Right forelimb (tissue), 1 donor: ENCODE measurements around the gene PUDP.
"Not testable (repeated sequence)": the region's sequence is repeated elsewhere in the genome, so short reads cannot be mapped to it uniquely, and the experiment has no call there.

Experiments used
- DNase-seq: peaks from one replicate; pipeline ENCODE4 v3.0.0-alpha.2; 2018

Gene PUDP

GRCh38 chrX:7147978-7148854, at the start of gene PUDP:
TSS of gene PUDP (minus strand) at chrX:7148153. CDS start at chrX:7148113, 40 bp downstream.
- DNase-seq, result peak; percentile 89

GRCh38 chrX:7194606-7195005, 46.7 kb upstream of the PUDP start:
- no peak for DNase-seq

GRCh38 chrX:7192871-7193270, 44.9 kb upstream of the PUDP start:
- DNase-seq, result no peak

- no peak for DNase-seq
Observed at GRCh38 chrX:7191681-7192110, 43.7 kb upstream of the PUDP start.

- DNase-seq, result no peak
Observed at GRCh38 chrX:7190157-7190556, 42.2 kb upstream of the PUDP start.

- DNase-seq, result no peak
Observed at GRCh38 chrX:7188672-7189071, 40.7 kb upstream of the PUDP start.

- DNase-seq, result no peak
Observed at GRCh38 chrX:7184816-7185215, 36.9 kb upstream of the PUDP start.

GRCh38 chrX:7179446-7179845, 31.5 kb upstream of the PUDP start:
- no peak for DNase-seq

GRCh38 chrX:7178859-7179258, 30.9 kb upstream of the PUDP start:
- not testable (repeated sequence) for DNase-seq

GRCh38 chrX:7170898-7171297, 22.9 kb upstream of the PUDP start:
- DNase-seq, result no peak

- no peak for DNase-seq
Observed at GRCh38 chrX:7169627-7170026, 21.7 kb upstream of the PUDP start.

GRCh38 chrX:7168371-7168770, 20.4 kb upstream of the PUDP start:
- no peak for DNase-seq

- no peak for DNase-seq
Observed at GRCh38 chrX:7164174-7164573, 16.2 kb upstream of the PUDP start.

- DNase-seq, result no peak
Observed at GRCh38 chrX:7163146-7163677, 15.3 kb upstream of the PUDP start.

GRCh38 chrX:7159149-7159861, 11.4 kb upstream of the PUDP start:
- no peak for DNase-seq

- DNase-seq, result no peak
Observed at GRCh38 chrX:7158468-7158990, 10.6 kb upstream of the PUDP start.

GRCh38 chrX:7156879-7157278, 8.9 kb upstream of the PUDP start:
- no peak for DNase-seq

GRCh38 chrX:7155163-7155562, 7.2 kb upstream of the PUDP start:
- no peak for DNase-seq

- no peak for DNase-seq
Observed at GRCh38 chrX:7154041-7154597, 6.2 kb upstream of the PUDP start.

- DNase-seq, result no peak
Observed at GRCh38 chrX:7153231-7153630, 5.3 kb upstream of the PUDP start.

GRCh38 chrX:7149411-7149810, 1.5 kb upstream of the PUDP start:
- DNase-seq, result no peak

GRCh38 chrX:7147413-7147977, 458 bp downstream of the PUDP start, which contains the start of gene STS:
TSS of gene STS (plus strand) at chrX:7147712. CDS start at chrX:7253200, 105,488 bp downstream.
- no peak for DNase-seq
